HAP-1 (cell line): ENCODE results near the gene SHH.
"Not testable (repeated sequence)": the region's sequence is repeated elsewhere in the genome, so short reads cannot be mapped to it uniquely, and the experiment has no call there.

Experiments used
- DNase-seq, 2 experiments: peaks; one replicate each; pipeline ENCODE4 v3.0.0-alpha.2; 2016 to 2020; ENCODE audit warnings: low spot score in 2 of 2
- H3K27me3 ChIP-seq: fragments of 250-450 bp; sonication (Bioruptor Pico); 2 replicates; pipeline ENCODE4 v1.5.1; 2020; ENCODE audit warnings: low read depth, mild to moderate bottlenecking, moderate library complexity
- H3K36me3 ChIP-seq: fragments of 250-450 bp; sonication (Bioruptor Pico); replicated peaks from 2 replicates; pipeline ENCODE4 v1.5.1; 2020; ENCODE audit warnings: mild to moderate bottlenecking
- H3K4me1 ChIP-seq: fragments of 250-450 bp; sonication (Bioruptor Pico); 2 replicates; pipeline ENCODE4 v1.5.1; 2020; ENCODE audit warnings: mild to moderate bottlenecking
- H3K4me3 ChIP-seq: fragments of 250-450 bp; sonication (Bioruptor Pico); 2 replicates; pipeline ENCODE4 v1.5.1; 2020; ENCODE audit warnings: mild to moderate bottlenecking, moderate library complexity
- H3K9me3 ChIP-seq: fragments of 250-450 bp; sonication (Bioruptor Pico); 2 replicates; pipeline ENCODE4 v1.5.1; 2020; ENCODE audit warnings: mild to moderate bottlenecking, moderate library complexity
- in situ Hi-C: fragments of 300-500 bp; cut with MboI; formaldehyde crosslinking; loops from 3 replicates; pipeline ENCODE4 v1.14.3; 2020; ENCODE audit warnings: low sequenced_read_pairs, inconsistent platforms, mixed read lengths

Gene SHH

DNA sequence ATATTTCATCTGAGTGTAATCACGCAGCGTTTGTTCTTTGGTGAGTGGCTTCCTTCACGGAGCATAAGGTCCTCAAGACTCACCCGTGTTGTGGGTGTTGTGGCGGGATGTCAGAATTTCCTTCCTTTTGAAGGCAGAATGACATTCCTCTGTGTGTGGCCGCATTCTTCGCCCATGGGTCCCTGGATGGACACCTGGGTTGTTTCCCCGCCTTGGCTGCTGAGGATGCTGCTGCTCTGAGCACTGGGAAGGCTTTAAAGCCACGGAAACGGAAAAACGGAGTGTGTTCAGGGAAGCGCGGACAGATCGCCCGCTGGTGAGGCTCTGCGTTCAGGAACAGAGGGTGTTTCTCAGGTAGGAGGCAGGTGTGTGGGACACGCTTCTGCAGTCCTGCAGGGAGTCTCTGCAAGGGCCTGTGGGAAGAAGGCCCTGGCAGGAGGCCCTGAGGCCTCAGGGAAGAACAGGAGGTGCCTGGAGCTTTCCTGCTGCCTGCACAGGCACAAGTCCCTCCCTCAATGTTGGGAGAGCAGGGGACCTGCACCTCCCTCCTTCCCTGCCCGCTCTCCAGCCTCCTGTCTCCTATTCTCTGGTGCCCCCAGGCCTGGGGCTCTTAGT lies 35.7 kb upstream of the SHH start:
- no peaks in the 10 kb centered on the region for H3K9me3 ChIP-seq
- H3K4me1 ChIP-seq, result no peaks in the 10 kb centered on the region
- no peaks in the 10 kb centered on the region for H3K36me3 ChIP-seq
- H3K4me3 ChIP-seq, result no peak overlapping the region
- H3K27me3 ChIP-seq, result no peaks in the 10 kb centered on the region
- in situ Hi-C loops, result no loop called here
- DNase-seq, result no peak

DNA sequence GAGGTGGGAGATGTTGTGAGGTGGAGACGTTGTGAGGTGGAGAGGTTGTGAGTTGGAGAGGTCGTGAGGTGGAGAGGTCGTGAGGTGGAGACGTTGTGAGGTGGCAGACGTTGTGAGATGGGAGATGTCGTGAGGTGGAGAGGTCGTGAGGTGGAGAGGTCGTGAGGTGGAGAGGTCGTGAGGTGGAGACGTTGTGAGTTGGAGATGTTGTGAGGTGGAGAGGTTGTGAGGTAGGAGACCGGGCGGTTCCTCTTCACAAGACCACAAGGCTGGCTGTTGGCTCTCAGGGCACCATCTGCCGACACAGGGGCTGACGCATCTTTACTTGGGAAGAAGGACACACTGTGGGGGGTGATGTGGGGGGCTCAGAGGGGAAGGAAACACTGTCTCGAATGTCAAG lies 34.7 kb upstream of the SHH start:
- Histone ChIP-seq H3K9me3 (no peaks in the 10 kb centered on the region), H3K4me1 (no peaks in the 10 kb centered on the region), H3K4me3 (no peak overlapping the region), H3K36me3 (no peaks in the 10 kb centered on the region), H3K27me3 (no peaks in the 10 kb centered on the region)
- DNase-seq, result no peak
- in situ Hi-C loops, result no loop called here

DNA sequence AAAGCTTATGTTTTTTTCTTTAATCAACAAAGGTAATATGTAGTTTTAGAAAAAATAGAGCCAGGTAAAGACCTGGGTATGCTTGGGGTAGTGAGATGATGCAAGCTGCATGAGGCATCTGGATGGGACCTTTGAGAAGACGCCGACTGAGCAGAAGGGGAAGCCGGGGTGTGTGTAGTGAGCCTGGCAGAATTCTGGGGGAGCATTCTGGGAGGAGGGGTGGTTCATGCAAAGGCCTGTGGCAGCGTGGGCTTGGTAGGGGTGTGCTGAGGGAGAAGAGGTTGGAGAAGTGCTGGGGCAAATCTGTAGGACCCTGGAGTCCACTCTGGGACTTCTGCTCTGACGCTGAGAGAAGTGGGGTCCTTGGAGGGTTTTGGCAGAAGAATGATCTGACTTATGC lies 33.9 kb upstream of the SHH start:
- Histone ChIP-seq H3K9me3 (no peaks in the 10 kb centered on the region), H3K36me3 (no peaks in the 10 kb centered on the region), H3K4me1 (no peaks in the 10 kb centered on the region), H3K27me3 (no peaks in the 10 kb centered on the region), H3K4me3 (no peak overlapping the region)
- in situ Hi-C loops, result no loop called here
- no peak for DNase-seq

DNA sequence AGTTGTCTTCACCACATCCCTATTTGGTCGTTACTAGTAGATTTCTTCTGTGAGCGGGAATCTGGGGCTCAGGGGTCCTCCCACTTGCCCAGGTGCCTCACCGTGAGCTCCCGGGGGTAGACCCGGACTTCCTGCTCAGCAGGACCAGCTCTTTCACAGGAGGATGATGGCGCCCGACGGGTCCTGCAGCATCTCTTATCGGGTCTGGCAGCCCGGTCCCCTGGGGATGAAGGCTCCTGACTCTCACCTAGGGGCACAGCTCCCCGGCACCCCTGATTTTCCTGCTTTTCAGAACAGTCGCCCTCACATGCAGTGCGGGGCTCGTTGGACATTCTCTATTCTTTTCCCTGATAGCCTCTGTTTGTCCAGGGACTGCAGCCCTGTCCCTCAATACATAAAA lies 33.0 kb upstream of the SHH start:
- Histone ChIP-seq H3K4me3 (no peak overlapping the region), H3K4me1 (no peaks in the 10 kb centered on the region), H3K9me3 (no peaks in the 10 kb centered on the region), H3K36me3 (no peaks in the 10 kb centered on the region), H3K27me3 (no peaks in the 10 kb centered on the region)
- no peak for DNase-seq
- in situ Hi-C loops, result no loop called here

DNA sequence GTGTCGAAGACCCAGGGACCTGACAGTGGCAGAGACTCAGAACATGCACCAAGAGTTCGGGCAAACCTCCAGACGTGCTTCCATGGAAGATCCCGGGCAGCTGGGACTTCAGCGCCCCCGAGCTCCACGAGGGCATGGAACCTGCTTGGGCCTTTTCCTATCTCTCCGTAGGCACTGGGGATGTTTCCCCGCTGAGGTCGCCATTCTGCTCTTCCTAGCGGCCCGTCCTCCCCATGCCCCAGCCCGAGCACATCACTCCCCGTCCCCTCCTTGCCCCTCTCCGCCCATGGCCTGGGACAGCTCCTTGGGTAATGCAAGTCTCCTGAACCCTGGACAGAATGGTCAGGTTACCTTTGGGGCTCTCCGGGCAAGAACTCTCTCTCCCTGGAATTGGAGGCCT lies 32.3 kb upstream of the SHH start:
- H3K27me3 ChIP-seq, result no peaks in the 10 kb centered on the region
- no peak overlapping the region for H3K4me3 ChIP-seq
- H3K9me3 ChIP-seq, result no peaks in the 10 kb centered on the region
- no peaks in the 10 kb centered on the region for H3K36me3 ChIP-seq
- no peak for DNase-seq
- H3K4me1 ChIP-seq, result no peaks in the 10 kb centered on the region
- in situ Hi-C loops, result no loop called here

DNA sequence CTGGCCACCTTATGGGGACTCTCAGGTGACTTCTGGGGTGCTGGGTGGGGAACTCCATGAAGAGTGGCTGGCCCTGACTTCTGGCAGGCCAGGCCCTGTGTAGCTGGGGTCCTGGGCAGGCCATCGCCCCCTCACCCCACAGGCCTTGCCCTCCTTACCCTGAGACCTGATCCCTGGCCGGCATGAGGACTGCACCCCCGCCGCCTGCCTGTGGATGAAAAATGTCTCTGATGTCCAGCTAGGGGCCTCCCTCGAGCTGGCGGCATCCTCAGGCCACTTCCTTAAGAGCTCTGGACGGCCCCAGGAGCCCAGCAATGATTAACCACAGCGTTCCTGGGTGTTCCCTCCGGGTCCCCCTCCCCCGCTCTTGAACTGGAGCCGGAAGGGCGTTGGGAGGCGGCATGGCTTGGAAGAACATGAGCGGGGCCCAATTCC lies 31.8 kb upstream of the SHH start:
- Histone ChIP-seq H3K36me3 (no peaks in the 10 kb centered on the region), H3K4me3 (no peak overlapping the region), H3K27me3 (no peaks in the 10 kb centered on the region), H3K9me3 (no peaks in the 10 kb centered on the region), H3K4me1 (no peaks in the 10 kb centered on the region)
- in situ Hi-C loops, result no loop called here
- DNase-seq, result no peak

DNA sequence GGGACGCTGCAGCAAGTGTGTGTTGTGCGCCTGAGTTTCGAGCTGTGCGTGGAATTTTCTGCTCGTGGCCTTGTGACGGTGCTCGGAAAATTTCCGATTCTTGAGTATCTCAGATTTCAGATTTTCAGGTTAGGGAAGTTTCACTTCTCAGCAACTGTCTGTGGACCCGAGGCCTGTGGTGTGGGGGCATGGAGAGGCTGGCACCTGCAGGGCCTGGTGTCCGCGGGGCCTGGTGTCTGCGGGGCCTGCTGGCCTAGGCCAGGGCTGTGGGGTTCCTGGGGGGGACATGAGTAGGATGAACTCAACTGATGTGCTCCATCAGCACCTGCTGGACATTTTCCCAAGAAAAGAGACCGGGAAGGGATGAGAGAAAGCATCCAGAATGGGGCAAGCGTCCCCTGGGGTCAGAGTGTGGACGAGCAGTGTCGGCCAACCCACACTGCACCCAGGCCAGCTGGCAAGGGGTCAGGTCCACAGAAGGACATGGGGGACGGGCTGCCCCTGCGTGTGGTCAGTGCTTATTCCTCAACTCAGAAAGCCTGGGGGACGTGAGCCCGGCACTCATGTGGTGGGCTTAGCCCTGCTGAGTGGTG lies 31.3 kb upstream of the SHH start:
- in situ Hi-C loops, result no loop called here
- no peak for DNase-seq
- peaks cover 3% of the 10 kb centered on the region; the same call in 1 of the 2 replicates for H3K27me3 ChIP-seq
- H3K4me3 ChIP-seq, result no peak overlapping the region
- no peaks in the 10 kb centered on the region for H3K9me3 ChIP-seq
- no peaks in the 10 kb centered on the region for H3K4me1 ChIP-seq
- no peaks in the 10 kb centered on the region for H3K36me3 ChIP-seq

DNA sequence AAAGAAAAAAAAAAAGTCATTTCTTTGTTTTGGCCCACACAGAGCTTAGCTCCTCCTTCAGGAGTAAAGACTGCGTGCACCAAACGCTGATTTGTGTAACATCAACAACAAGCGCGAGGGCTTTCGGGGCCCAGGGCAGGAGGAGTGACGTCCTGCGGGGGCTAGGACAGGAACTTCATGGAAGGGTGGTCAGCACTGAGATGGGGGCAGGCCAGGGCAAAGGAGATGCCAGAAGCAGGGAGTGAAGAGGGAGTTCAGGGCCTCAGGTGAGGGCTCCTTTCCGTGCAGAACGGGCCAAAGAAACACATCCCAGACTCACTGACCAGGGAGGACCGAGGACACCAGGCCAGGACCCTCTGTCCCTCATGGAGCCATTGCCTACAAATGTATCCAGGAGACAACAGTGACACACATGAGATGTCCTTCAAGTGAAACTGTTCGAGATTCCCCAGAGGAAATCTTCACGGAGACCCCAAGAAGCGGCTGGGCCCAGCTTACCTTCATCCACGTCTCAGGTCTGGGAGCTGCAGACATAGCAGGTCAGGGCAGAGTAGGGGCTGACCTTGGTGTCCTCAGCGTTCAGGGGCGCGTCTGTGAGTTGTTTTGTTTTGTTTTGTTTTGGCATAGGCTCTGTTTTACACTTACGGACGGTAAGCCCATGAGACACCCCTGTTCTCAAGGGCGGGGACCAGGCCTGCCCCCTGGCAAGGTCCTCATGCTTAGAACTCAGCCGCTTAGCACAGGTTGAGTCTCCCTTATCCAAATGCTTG lies 30.4 kb upstream of the SHH start:
- H3K4me1 ChIP-seq, result no peaks in the 10 kb centered on the region
- no peaks in the 10 kb centered on the region for H3K9me3 ChIP-seq
- in situ Hi-C loops, result no loop called here
- H3K27me3 ChIP-seq, result peaks cover 3% of the 10 kb centered on the region; the same call in 1 of the 2 replicates
- no peak for DNase-seq
- H3K4me3 ChIP-seq, result no peak overlapping the region
- no peaks in the 10 kb centered on the region for H3K36me3 ChIP-seq

DNA sequence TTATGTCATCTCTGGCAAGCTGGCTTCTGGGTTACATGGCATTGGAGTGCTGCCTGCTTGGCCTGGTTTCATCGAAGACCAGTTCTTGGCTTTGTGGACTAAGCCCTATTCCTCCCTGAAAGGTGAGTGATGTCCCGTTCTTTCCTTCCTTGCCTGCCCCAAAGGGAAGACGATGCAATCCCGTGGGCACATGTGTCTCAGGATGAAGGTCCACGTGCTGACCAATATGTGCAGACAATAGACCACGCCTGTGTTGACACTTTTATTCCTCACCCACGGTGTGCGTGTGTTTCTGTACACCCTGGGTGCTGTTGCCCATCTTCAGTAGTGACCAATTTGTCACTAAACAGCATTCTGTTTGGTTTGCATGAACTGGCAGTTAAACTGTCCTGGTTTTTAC lies 28.6 kb upstream of the SHH start:
- no peaks in the 10 kb centered on the region for H3K9me3 ChIP-seq
- no peak for DNase-seq
- H3K4me1 ChIP-seq, result no peaks in the 10 kb centered on the region
- H3K36me3 ChIP-seq, result no peaks in the 10 kb centered on the region
- no peak overlapping the region for H3K4me3 ChIP-seq
- H3K27me3 ChIP-seq, result peaks cover 3% of the 10 kb centered on the region; the same call in 1 of the 2 replicates
- in situ Hi-C loops, result no loop called here

DNA sequence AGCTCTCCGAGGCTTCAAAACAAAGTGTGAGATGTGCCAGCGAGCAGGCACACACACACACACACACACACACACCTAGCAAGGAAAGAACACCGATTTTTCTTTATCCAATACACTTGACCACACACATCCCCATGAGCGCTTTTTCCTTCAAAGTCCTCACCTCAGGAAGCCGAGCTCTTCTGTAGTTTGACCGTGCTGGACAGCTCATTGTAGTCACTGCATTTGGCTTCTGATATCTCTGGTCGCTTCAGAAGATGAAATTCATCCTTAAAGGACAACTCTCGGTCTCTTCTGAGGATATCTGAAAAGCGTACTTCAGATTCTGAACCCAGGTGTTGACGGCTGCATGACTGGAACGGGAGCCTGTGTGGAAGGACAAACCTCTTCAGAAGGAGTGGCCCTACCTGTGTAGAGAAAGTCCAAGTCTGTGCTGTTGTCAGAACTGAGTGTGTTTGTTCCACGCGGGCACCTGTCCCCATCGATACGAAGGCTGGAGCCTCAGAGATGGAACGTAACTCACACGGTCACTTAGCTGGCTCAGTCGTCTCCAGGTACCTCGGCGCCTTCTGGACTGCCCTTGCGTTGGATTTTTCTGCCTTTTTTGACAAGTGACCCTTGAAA lies 28.1 kb upstream of the SHH start:
- Histone ChIP-seq H3K9me3 (no peaks in the 10 kb centered on the region), H3K4me1 (no peaks in the 10 kb centered on the region), H3K4me3 (no peak overlapping the region), H3K36me3 (no peaks in the 10 kb centered on the region), H3K27me3 (peaks cover 3% of the 10 kb centered on the region; the same call in 1 of the 2 replicates)
- no peak for DNase-seq
- in situ Hi-C loops, result no loop called here

DNA sequence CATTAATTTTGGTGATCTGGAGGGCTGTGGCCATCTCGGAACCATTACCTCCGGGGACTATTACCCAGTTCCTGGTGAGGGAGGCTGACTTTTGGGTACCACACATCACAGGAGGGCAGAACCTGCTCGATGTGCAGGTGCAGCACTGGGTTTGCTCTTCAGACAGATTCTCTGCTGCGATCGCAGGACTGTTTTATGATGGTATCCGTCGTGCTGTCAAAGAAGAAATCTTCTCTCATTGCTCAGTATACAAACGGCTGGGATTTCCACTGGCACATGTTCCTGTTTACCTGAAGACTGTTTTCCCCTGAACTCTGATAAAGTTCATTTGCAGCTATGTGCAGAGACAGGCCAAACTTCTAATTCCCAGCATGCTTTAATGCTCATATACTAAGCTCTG lies 27.2 kb upstream of the SHH start:
- Histone ChIP-seq H3K36me3 (no peaks in the 10 kb centered on the region), H3K9me3 (no peaks in the 10 kb centered on the region), H3K27me3 (peaks cover 3% of the 10 kb centered on the region; the same call in 1 of the 2 replicates), H3K4me3 (no peak overlapping the region), H3K4me1 (no peaks in the 10 kb centered on the region)
- DNase-seq, result no peak
- in situ Hi-C loops, result no loop called here

DNA sequence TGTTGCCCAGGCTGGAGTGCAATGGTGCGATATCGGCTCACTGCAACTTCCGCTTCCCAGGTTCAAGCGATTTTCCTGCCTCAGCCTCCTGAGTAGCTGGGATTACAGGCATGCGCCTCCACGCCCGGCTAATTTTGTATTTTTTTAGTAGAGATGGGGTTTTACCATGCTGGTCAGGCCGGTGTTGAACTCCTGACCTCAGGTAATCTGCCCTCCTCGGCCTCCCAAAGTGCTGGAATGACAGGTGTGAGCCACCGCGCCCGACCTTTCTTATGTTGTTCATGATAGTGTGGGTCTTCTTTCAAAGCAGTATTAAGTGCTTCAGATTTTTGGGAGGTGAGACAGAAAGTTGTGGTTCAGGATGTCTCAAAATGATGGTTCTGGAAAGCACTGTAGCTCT lies 26.0 kb upstream of the SHH start:
- H3K4me1 ChIP-seq, H3K36me3 ChIP-seq, H3K27me3 ChIP-seq, in situ Hi-C loops, H3K4me3 ChIP-seq, DNase-seq, H3K9me3 ChIP-seq: not testable (repeated sequence)

DNA sequence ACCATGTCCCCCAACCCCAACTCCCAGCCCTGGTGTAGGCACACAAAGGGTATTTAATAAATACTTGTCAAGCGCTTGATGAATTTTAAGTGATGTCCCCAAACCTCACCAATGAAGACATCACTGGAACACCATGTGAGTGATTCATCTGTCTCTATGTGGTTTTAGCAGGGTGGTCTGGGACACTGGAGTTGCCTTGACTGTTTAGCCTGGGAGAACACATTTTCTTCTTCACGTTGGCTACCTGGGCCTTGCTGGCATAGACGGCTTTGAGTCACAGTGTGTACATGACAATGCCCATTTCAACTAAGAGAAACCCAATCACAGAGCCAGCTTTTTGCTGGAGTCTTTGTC lies 24.8 kb upstream of the SHH start:
- no peaks in the 10 kb centered on the region for H3K4me1 ChIP-seq
- no peak overlapping the region for H3K4me3 ChIP-seq
- in situ Hi-C loops, result no loop called here
- H3K9me3 ChIP-seq, result no peaks in the 10 kb centered on the region
- no peak for DNase-seq
- peaks cover 3% of the 10 kb centered on the region; the same call in 1 of the 2 replicates for H3K27me3 ChIP-seq
- H3K36me3 ChIP-seq, result no peaks in the 10 kb centered on the region
